ENCODE results near the gene METRN.
"Not testable (repeated sequence)": the region's sequence is repeated elsewhere in the genome, so short reads cannot be mapped to it uniquely, and the experiment has no call there.

METRN gene

DNA sequence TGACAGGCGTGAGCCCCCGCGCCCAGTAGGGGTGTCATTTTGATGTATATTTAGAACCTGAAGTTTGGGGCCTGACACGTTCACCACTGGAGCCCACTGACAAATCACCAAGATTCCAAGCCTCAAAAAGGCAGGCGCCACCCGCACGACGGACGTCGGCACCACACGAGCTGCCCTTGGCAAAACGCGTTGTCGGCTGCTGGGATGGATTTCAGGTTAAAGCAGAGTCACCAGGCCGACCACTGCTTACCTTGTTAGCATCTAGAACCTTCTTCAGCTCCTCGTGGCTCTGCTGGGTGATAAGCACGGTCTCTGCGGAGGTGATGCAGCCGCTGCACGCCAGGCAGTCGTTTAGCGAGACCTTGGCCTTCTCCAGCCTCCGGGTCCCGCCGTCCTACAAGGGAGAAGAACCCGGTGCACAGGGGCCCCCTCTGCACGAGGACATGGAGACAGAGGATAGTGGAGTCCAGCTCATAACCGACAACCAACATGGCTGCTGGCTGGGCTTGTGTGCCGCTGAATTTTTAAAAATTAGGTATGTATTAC is 22.1 kb downstream of the METRN start:
- DNase-seq (ENCODE audit: low spot score): no peak

DNA sequence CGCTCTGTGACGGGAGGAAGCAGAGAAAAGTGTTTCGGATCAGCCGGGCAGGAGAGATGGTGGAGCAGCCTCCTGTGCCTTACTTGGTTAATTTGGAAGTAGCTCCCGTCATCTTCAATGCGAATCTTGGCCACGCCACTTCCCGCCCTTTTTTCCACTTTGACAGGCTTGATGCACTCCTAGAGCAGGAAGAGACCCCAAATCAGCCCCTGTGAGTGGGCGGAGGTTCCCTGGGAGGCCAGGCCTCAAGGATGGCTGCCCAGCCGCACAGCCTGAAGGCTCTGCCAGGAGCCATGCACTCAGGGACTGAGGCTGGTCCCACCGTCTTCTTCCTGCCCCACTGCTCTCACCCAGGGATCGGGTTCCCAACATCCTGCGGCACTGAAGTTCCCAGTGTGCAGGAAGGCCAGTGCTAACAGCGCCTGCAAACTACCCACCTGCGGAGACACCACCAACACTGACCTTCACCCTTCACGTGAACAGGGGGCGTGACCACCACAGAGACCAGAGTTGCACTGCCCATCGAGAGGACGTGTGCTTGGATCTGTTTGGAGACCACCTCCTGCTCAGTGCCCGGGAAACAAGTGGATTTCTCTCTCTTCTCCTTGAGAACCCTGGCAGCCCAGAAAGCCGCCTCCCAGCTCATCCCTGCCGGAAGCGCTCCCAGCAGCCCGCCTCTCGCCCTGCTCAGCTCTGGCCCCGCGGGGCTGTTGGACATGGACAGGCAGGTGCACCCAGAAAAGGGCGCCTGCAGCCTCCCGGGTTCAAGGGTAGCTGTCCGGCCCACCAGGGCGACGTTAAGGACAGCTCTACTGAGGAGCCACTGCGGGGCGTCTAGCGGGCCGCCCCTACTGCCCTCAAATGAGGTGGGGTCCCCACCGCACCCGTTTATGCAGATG is 24.9 kb downstream of the METRN start:
- no peak for DNase-seq (ENCODE audit: low spot score)

DNA sequence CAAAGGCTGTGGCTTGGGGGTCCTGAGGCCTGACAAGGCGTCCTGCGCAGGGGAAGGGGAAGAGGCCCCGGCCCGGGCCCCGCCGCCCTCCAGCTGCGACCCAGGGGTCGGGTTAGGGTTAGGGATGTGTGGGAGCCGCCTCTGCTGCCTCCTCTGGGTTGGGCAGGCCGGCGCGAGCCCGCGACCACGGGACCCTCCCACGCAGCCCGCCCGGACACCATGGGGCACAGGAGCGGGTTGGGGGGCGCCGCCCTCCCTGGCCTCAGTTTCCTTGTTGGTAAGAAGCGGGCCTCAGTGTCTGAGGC is 25.5 kb downstream of the METRN start:
- DNase-seq (ENCODE audit: low spot score): no peak

DNA sequence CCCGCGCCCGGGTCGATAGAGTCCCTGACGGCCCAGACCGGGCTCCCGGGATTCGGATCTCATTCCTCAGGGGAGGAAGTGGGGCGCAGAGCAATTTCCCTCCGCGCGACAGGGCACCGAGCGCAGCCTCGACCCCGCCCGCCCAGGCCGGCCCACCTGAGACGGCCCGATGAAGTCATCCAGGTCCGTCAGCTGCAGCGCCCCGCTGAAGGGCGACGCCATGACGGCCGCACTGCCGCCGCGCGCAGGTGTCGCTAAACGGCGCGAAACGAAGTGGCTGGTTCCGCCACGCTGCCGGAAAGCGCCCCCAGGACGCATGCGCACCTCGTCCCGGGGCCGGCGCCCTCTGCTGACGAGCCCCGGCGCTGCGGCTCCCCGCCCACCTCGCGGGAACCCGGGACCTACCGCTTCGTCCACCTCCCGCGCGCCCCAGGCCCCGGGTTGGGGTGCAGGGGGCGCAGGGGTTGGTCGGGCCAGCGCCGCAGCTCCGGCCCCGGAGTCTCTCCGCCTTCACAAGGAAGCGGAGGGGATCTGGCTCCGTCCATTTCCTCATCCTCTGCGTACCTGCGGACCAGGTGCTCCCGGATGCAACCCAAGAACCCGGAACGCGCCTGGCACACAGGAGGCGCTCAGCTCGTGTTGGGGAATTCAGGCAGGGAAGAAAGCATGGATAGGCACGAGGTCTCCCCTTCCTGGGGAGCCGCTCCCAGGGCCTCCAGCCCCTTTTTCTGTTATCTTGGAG is 26.0 kb downstream of the METRN start, which contains the start of gene CIAO3:
CIAO3 (minus strand) TSS at position 234 of the 742 bp plus-strand sequence; CDS start at position 222, 12 bp downstream.
- DNase-seq (ENCODE audit: low spot score): peak; percentile 94

DNA sequence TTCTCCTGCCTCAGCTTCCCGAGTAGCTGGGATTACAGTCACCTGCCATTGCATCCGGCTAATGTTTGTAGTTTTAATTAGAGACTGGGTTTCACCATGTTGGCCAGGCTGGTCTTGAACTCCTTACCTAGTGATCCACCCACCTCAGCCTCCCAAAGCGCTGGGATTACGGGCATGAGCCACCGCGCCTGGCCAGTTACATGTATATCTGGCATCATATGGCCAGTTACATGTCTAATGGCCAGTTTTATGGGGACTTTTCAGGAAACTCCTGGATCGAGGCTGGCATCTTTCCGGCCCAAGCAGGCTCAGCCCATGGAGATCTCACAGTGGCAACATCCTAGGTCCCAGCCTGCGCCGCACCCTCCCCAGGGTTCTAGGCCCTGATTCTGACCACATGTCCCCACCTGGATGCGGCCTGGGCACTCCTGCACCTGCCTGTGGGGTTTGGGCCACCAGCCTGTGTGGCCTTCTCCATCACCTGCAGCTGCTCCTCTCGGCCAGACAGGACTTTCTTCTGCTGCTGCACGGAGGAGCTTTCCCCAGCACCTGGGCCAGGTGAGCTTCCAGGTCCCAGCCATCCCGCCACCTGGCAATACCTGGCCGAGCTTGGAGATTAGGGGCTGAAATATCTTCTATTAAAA is 27.2 kb downstream of the METRN start:
- no peak for DNase-seq (ENCODE audit: low spot score)

DNA sequence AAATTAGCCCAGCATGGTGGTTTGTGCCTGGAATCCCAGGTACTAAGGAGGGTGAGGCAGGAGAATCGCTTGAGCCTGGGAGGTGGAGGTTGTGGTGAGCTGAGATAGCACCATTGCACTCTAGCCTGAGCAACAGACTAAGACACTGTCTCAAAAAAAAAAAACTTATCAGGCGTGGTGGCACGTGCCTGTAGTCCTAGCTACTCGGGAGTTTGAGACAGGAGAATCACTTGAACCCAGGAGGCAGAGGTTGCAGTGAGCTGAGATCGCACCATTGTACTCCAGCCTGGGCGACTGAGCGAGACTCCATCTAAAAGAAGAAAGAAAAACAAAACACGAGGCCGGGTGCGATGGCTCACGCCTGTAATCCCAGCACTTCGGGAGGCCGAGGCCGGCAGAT is 28.0 kb downstream of the METRN start:
- not testable (repeated sequence) for DNase-seq (ENCODE audit: low spot score)

DNA sequence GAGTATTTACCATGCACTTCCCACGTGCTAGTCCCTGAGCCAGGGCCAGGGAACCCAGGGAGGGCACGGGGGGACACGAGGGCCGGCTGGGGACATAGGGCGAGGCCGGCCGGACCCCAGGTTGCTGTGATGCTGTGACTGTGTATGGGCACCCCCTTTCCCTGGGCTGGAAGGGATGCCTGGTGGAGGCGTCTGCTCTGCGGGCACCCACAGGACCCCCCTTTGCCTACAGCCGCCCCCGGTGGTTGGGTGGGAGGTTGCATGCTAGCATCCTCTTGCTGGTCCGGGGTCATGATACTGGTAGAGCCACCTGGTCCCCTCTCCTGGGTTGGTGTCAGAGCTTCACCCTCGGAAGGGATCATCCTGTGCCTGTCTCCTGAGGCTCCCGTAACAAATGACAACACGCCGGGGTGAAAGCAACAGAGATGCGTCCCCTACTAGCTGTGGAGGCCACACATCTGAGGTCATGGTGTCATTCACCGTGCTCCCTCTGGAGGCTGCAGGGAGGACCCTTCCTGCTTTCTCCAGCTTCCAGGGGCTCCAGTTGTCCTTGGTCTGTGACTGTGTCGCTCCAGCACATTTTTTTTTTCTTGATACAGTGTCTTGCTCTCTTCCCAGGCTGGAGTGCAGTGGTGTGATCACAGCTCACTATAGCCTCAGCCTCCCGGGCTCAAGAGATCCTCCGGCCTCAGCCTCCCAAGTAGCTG is 29.0 kb downstream of the METRN start:
- DNase-seq (ENCODE audit: low spot score): no peak

DNA sequence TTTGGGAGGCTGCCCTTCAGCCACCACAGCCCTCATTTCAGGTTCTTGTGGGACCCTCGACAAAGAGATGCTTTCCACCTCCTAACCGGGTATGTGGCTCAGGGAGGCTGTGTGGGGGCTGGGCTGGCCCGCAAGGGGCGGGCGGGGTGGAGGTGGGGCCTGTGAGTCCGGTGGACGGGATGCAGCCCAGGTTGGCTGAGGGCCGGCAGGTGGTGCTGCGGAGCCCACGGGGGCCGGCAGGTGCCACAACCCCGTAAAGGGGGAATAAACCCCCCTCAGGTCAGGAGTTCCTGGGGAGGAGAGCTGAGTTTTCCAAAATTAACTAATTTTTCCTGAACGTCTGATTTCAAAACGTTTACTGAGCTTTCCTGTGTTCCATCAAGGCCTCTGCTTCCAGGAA is 30.8 kb downstream of the METRN start:
- DNase-seq (ENCODE audit: low spot score): peak; percentile 50

DNA sequence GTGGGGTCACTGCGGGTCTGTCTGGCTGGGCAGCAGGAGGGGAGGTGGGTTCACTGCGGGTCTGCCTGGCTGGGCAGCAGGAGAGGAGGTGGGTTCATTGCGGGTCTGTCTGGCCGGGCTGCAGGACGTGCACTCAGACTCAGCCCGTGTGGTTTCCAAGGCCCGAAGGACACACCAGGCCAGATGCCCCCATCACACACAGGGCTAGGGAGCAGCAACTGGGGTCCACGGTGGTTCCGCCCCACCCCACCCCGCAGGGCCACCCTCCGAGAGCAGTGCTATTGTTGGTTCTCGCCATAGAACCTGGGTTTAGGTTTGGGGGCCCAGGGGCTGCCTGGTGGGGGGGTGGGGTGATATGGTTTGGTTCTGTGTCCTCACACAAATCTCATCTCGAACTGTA is 31.7 kb downstream of the METRN start:
- DNase-seq (ENCODE audit: low spot score): no peak

DNA sequence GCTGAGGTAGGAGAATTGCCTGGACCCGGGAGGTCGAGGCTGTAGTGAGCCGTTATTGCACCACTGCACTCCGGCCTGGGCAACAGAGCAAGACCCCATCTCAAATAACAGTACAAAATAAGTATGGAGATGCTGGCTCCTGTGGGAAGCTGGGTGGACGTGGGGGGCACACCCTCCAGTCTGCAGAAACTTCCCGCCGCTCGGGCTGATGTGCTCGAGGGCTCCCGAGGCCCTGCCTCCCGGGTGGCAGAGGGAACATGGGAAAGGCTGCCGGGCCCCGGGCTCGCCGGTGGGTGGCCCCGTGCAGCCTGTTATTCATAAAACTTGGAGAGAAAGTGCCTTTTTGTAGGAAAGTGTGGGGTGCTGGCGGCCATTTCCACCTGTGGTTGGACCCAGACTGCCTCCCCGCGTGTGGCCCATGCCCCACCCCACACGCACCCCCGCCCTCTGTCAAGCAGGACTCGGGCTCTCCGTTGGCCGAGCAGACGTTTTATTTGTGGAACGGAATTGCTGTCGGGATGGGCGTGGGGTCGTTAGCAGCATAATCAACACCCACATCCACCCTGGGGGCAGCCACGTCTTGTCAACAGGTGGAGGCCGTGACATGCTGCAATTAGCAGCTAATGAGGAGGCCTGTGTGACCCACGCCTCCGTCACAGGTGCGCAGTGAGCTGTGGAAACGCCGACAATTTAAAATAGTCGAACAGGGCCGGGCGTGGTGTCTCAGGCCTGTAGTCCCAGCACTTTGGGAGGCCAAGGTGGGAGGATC is 33.2 kb downstream of the METRN start:
- no peak for DNase-seq (ENCODE audit: low spot score)

DNA sequence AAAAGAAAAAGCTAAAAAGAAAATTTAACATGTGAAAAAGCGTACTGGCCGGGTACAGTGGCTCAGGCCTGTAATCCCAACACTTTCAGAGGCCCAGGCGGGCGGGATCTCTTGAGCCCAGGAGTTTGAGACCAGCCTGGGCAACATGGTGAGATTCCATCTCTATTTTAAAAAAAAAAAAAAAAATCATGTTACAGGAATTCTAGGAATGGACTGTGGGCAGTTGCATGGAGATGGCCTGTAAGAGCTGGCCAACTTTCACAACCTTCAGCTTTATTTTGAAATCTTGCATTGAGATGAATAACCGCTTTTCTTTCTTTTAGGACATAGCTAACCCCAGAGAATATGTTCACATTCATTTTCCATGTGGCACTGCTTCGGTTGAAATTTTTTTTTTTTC is 34.1 kb downstream of the METRN start:
- DNase-seq (ENCODE audit: low spot score): no peak

DNA sequence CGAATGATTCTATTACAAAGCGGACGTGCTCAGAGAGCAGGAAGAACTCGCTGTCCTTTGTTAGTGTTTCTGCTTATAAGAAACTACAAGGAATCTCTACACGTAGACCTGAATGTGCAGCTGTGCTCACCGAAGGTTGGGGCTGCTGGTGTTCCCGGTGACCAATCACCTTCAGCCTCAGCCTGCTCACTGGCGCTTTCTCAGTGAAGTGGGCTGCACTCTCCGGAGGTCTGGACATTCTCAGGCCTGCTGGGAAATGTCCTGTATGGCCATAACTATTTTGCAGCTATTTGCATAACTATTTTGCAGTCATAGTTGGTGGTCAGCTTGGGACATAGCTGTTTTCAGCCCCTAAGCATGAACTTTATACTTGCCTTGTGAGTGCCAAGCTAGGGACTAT is 35.6 kb downstream of the METRN start:
- peak; percentile 40 for DNase-seq (ENCODE audit: low spot score)

DNA sequence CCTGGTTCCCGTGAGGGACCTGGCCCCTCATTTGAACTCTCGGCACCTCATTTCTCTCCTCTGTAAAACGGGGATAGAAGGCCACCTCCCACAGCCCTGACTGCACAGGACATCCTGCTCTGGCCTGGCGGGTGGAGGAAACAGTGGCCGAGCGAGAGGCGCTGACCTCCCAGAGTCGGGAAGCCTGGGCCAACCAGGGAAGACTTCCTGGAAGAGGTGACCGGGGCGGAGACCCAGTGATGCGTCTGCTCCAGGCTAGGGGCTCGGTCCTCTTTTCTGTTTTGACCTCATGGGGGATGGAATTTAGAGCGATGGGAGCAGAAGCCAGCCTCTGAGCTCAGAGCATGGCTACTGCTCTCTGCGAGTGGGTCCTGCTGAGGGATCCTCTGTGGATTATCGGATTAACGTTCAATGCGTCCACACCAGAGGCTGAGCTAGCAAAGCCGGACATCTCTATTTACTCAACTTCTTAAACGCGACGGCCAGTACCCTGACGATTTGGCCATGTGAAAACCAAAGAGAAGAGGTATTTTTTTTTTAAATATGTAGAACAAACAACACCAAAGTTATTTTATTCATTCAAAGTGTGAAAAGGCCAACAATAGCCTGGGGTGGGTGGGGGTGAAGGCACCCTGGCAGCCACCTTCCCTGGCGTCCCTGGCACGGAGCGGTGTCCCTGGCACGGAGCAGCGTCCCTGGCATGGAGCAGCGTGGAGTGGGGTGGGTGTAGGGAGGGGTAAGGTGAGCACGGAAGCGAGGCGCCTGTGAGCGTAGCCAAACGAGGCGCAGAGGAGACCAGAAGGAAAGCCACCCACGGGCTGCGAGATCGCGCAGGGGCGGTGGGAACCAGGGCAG is 36.5 kb downstream of the METRN start:
- no peak for DNase-seq (ENCODE audit: low spot score)

DNA sequence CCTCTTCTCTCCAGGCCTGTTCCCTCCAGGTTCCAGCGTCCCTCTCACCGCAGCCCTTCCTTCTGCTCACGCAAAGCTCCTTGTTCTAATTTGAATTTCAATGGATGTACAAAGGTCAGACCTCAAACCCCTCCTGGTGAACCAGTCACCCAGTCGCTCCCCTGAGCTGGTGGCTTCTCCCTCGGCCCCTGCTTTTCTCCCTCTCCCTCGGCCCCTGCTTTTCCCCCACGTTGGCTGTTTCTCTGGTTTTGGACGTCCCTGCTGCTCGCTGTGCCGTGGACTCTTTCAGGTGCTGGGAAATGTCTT is 37.0 kb downstream of the METRN start:
- no peak for DNase-seq (ENCODE audit: low spot score)

DNA sequence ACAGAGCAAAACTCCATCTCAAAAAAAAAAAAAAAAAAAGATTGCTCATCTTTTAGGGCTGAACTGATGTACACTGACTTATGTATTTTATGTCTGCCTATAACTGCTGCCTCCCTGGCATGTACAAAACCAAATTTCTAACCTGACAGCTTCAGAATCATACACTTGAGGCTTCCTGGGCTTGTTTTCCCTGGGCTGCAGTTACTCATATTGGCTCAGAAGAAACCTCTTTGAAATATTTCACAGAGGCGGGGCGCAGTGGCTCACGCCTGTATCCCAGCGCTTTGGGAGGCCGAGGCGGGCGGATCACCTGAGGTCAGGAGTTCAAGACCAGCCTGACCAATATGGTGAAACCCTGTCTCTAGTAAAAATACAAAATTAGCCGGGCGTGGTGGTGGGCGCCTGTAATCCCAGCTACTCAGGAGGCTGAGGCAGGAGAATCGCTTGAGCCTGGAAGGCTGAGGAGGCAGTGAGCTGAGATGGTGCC is 39.2 kb downstream of the METRN start:
- DNase-seq (ENCODE audit: low spot score): not testable (repeated sequence)

DNA sequence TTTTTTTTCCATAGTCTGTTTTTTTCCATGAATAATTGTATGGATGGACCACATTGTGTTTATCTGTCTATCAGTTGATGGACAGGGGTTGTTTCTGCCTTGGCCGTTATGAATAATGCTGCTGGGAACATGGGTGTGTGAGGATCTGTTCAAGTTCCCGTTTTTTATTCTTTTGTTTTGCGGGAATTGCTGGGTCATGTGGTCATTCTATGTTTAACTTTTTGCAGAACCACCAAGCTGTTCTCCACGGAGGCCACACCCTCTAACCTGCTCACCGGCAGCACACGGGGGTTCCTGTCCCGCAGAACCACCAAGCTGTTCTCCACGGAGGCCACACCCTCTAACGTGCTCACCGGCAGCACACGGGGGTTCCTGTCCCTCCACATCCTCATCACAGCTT is 39.7 kb downstream of the METRN start:
- DNase-seq (ENCODE audit: low spot score): no peak

DNA sequence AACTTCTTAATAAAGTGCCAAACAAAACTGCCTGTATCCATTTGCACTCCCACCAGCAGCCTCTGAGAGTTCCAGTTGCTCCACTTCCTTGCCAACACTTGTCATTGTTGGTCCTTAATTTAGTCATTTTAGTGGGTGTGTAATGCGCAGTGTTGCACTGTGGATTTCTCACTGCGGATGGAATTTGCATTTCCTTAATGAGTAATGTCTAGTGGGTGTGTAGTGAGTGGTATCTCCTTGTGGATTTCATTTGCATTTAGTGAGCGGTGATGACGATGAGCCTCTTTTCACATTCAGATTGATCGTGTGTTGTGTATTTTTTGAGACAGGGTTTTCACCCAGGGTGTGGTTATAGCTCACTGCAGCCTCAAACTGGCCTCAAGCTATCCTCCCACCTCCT is 41.5 kb downstream of the METRN start:
- no peak for DNase-seq (ENCODE audit: low spot score)

DNA sequence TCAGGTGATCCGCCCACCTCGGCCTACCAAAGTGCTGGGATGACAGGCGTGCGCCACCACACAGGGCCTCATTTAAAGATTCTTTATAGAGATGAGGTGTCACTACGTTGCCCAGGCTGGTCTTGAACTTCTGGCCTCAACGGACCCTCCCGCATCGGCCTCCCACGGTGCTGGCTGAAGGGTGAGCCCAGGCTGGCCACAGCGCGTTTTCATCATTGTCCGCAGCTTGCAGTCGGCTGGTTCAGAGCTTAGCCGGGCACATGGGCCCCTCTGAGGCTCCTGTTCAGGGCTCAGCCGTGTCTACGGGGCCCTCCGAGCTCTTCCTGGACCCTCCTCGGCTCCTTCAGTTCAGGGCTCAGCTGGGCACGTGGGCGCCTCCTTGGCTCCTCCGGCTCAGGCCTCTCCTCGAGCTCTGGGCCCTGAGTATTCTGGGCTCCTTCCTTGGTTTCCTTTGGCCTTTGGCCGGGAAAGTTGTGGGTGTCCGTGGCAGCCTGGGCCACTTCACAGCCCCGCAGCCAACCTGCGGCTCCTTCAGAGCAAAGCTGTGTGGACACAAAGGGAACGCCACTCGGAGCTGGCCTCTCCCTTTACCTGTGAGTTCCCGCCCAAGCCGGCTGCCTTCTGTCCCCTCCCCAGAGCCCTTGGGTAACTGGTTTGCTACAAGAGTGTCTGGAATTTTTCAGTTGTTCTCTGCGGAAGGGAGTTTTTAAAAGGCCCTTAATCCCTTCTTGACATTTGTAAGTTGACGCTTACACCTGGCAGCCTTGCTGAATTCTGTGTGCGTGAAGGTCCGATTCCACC is 44.4 kb downstream of the METRN start:
- DNase-seq (ENCODE audit: low spot score): no peak

DNA sequence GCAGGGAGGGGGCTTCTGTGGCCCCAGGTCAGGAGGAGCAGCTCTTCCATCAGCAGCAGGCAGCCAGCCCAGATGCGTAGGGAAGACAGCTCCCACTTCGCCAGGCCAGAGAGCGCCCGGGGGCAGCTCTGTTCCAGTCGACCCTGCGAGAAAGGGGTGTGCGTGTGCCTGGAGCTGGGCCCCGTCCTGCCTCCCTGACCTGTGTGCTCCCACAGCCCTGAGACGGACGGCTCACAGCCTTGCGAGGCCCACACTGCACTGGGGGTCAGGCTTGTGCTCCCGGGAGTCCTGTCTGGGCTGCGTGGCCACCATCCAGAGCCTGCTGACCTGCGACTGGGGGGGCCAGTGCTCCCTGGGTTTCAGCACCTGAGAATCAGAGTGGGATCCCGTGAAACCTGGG is 45.1 kb downstream of the METRN start:
- no peak for DNase-seq (ENCODE audit: low spot score)
